HG03565 (cell line): ENCODE data around the gene TTC24.
"Not testable (repeated sequence)": the region's sequence is repeated elsewhere in the genome, so short reads cannot be mapped to it uniquely, and the experiment has no call there.

Source experiments
- ATAC-seq: cut with Tn5 transposase; IDR thresholded peaks from one replicate; pipeline ENCODE4 v1.9.1; 2021; ENCODE audit warnings: mild to moderate bottlenecking, moderate library complexity; ENCODE audit not compliant: unreplicated experiment

Gene TTC24

DNA sequence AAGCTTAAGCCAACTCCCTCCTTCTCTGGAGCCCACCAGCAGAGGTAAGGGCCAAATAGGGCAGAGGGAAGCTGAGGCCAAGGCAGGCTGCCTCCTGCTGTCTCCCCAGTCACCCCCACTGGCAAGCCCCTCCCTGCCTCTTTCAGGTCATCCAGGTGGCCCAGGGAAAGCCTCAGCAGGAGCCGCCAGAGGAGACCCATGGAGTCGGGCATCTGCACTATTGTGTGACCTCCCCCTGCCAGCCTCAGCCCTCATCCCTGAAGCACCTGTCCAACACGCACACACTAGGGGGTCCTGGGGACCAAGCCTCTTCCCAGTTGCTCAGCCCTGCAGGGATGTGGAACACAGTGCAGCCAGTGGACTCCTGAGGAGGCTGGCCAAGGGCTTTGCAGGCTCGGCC, 6.8 kb downstream of the TTC24 start:
- ATAC-seq, result no peak

DNA sequence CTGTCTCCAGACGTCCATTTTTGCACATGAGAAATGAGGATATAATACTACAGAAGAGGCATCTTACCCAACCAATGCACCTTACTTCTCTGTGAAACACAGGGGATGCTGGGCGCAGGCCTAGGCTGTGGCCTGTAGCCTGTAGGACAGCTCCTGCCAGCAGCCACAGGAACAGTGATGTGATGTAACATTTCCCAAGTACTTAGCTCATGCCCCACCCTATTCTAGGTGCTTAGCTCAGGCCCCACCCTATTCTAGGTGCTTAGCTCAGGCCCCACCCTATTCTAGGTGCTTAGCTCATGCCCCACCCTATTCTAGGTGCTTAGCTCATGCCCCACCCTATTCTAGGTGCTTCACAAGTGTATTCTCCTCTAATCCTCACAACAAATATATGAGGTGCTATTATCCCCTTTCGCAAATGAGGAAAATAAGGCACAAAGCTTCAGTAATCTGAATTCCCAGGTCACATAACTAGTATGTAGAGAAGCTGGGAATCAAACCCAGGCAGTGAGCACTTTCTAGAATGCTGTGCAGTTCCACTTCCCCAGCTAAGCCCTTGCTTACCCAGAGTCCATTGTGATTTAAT, 7.5 kb downstream of the TTC24 start:
- no peak for ATAC-seq

DNA sequence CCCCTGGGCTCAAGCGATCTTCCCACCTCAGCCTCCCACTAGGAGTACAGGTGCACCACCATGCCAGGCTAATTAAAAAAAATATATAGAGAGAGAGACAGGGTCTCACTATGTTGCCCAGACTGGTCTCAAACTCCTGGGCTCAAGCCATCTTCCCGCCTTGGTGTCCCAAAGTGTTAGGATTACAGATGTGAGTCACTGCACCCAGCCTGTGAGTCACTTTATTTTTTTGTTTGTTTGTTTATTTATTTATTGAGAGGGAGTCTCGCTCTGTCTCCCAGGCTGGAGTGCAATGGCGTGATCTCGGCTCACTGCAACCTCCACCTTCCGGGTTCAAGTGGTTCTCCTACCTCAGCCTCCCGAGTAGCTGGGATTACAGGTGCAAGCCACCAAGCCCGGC, 8.4 kb downstream of the TTC24 start:
- ATAC-seq, result not testable (repeated sequence)

DNA sequence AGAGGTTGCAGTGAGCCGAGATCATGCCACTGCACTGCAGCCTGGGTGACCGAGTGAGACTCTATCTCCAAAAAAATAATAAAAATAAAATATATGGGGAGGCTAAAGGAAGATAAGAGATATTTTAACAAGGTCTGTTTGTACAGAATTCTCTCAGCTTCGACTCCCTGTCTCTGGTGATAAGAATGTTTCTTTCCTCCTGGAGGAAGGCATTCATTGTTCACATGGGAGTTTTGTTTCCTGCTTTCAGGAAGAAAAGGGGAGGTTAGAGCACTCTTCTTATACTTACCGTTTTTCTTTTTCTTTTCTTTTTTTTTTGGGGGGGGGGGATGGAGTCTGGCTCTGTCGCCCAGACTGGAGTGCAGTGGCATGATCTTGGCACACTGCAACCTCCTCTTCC, 10.0 kb downstream of the TTC24 start:
- ATAC-seq, result no peak

DNA sequence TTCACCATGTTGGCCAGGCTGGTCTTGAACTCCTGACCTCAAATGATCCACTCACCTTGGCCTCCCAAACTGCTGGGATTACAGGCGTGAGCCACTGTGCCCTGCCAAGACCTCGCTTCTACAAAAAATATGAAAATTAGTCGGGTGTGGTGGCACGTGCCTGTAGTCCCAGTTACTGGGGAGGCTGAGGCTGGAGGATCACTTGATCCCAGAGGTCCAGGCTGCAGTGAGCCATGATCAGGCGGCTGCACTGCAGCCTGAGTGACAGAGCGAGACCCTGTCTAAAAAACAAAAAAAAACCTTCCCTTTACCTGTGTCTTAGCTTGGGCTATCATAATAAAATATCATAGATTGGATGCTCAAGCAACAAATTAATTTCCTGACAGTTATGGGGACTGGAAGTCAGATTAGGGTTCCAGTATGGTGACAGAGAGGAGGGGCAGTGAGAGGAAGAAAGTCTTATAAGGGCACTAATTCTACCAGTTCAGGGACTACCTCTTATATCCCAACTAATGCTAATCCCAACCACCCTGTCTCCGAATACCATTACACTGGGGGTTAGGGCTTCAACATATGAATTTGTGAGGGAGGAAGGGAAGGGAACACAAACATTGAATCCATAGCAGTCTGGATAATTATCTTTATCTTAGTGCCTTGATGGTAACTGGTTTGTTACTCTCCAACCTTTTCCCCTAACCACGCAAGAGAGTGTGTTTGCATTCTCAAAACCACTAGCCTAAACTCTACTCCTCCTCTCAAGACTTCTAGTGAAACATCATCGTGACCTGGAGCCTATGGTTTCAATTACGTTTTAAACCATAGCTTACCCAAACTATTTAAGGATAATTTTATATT, 11.0 kb downstream of the TTC24 start:
- ATAC-seq, result no peak

DNA sequence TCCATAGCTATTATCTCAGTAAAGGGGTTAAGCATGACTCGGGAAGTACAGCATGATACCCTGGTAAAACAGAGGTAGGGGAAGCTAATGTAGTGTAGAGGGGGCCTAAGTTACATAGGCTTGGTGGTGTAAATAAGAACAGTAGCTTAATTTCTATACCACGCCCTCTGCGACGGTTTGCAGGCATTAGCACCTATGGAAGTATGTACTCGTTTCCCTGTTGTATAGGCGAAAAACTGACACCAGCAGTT, 11.6 kb downstream of the TTC24 start:
- ATAC-seq, result no peak

DNA sequence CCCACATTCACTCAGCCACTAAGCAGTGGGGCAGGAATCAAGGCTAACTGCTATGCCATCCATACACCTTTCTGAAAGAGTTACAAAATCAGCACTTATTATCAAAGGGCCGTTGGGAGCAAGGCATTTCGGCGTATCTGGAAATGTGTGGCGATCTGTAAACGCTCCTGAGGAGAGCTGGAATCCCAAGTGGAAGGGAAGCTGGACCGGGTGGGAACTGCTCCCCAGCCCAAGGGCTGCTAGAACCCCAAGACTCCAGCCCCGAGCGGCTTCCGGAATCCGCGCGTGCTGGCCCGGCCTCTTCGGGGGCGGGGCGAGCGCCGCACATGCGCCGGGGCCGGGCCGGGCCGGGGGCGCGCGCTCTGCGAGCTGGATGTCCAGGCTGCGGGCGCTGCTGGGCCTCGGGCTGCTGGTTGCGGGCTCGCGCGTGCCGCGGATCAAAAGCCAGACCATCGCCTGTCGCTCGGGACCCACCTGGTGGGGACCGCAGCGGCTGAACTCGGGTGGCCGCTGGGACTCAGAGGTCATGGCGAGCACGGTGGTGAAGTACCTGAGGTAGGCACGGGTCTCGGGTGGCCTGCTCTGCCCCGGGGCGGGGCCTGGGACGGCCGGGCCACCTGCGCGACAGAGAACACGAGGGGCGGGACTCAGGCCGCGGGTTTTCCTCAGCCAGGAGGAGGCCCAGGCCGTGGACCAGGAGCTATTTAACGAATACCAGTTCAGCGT, 12.1 kb downstream of the TTC24 start, which contains the start of gene NAXE:
Gene NAXE, plus strand, starts transcription at position 345 of the 726 bp plus-strand sequence. Its CDS starts 29 bp downstream, at position 374.
- ATAC-seq, result peak; percentile 60

DNA sequence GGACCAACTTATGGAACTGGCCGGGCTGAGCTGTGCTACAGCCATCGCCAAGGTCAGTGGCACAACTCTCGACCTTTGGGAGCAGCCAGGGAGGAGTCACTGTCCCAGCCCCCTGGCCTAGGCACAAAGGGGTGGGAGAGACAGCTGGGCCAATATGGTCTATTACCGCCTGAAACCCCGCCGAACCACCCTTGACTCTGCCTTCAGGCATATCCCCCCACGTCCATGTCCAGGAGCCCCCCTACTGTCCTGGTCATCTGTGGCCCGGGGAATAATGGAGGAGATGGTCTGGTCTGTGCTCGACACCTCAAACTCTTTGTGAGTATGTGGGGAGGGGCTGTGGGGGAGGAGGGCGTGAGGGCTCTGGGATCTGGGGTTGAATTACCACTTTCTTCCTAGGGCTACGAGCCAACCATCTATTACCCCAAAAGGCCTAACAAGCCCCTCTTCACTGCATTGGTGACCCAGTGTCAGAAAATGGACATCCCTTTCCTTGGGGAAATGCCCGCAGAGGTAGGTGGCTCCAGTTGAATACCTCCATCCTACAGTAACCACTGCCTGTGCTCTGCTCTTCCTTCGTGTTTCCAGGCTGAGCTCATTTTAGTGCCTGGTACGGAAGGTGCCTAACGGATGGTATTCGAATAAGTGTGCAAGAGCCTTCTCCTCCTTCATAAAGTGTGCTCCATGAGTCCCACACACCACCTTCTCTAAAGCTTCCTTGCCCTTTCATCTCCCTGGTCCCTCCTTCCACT, 12.8 kb downstream of the TTC24 start:
- no peak for ATAC-seq

DNA sequence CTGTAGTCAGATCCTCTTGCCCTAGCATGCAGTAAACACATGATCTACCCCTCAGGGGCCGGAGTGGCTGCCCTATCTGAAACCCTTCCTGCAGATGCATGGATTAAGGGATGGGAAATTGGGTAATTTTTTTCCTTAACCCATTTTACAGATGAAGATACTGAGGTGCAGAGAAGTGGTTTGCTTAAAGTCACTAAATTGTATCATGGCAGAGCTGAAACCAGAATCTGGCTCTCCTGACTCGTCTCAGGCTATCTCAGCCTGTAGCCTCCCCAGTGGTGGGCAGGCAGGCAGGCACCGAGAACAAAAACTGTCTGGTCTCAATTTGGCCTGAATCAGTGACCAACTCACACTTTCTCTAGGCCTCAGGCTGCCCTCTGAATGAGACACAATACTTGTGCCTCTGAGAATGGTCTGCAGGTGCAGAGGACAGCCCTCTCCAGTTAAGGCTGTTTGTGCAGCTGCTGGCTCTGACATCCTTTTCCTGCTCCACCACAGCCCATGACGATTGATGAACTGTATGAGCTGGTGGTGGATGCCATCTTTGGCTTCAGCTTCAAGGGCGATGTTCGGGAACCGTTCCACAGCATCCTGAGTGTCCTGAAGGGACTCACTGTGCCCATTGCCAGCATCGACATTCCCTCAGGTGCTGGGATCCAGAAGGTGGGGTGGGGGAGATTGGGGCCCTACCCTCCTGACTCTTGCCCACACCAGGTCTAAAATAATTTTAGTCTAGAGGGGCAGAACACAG, 13.6 kb downstream of the TTC24 start:
- ATAC-seq, result no peak

DNA sequence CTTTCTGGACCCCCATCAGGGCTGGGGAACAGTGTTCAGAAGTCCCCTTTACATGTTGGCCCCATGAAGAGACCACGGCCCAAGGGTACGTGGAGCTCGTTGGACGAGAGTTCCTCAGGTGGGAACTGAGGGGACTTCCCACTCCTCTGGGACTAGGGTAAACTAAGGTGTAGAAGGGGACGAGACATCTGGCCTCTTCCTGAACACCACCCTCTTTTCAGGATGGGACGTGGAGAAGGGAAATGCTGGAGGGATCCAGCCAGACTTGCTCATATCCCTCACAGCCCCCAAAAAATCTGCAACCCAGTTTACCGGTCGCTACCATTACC, 14.1 kb downstream of the TTC24 start:
- no peak for ATAC-seq

DNA sequence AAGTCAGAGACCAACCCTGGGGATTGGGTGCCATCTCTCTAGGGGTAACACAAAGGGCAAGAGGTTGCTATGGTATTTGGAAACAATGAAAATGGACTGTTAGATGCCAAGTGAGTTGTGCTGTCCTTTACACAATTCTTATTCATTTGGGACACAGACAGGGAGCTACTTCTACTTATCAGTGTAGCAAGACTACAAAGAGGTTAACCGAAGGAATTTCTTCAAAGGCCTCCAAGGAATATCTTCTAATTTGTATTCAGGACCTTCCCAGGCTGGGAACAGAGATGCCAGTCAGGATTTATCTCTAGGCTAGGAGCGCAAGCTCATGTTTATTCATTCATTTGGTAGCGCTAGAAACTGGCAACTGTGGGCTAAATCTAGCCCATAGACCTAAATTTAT, 14.7 kb downstream of the TTC24 start:
- ATAC-seq, result no peak

DNA sequence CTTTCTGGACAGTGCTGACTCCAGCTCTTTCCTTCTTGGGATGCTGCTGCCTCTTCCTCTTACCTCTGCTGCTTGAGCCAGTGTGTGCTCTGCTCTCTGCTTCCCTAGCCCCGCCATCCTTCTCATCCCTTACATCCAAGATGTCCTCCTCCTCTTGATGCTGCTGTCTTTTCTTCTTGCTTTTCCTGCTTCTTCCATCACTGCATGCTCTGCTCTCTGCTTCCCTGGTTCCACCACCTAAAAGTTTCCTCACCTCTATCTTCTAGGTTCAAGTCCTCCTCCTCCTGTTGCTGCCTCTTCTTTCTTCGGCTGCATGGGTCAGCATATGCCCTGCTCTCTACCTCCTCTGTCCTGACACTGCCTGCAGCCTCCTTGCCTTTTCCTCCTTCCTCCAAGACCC, 15.5 kb downstream of the TTC24 start:
- ATAC-seq, result no peak

DNA sequence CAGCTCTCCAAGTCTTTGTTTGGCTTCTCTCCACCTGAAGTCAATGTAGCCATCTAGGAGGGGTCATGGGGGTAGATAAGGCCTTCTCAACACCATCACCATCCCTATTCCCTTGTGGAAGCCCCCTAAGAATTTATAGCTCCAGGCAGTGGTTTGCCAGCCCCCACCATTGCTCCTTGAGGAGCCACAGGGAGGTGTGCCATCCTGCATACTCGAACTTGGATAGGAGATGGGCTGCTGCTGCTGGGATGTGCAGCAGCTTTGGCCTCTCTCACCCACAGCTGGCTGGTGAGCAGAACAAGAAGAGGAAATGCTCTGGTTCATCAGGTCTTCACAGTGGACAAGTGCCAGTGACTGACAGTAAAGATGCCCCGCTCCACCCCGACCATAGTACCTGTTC, 16.9 kb downstream of the TTC24 start:
- ATAC-seq, result no peak

DNA sequence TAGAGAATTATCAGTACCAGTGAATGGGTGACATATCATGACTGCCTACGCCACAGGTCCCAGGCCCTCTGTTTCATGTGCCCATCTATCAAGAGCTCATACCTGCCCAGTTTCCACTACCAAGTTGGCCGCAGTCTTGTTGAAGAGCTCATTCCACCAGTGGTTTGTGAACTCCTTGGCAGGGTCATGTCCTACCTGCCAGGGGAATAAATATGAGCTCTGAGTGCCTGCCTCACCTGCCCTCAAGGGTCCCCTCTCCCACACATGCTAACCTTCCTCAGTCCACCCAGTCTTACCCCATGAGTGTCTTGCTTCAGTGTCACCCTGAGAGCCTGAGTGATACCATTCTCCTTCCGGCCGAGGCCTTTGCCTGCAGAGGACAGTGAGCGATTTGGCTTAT, 18.6 kb downstream of the TTC24 start:
- no peak for ATAC-seq

DNA sequence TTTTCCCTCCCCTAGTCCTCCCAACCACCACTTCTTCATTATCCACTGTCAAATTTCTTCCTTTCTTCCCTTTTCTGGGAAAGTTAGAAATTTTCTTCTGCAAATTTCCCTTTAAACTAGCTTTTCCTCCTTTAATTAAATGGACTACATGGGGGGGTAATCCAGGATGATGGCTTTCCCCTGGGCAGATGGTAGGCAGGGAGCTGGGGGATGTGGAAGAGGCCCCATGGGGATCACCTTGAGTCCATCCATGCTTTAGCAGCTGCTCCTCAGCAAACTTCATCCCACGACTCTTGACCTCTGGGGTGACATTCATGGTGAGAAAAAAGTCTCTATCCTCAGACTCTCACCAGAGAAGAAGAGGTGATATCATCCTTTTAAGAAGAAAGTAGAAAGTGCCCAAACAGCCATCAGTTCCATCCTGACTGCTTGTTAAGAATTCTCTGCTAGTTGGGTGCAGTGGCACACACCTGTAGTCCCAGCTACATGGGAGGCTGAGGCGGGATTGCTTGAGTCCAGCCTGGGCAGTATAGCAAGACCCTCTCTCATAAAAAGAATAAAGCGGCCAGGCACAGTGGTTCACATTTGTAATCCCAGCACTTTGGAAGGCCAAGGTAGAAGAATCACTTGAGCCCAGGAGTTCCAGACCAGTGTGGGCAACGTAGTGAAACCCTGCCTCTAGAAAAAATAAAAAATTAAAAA, 19.4 kb downstream of the TTC24 start:
- ATAC-seq, result no peak

DNA sequence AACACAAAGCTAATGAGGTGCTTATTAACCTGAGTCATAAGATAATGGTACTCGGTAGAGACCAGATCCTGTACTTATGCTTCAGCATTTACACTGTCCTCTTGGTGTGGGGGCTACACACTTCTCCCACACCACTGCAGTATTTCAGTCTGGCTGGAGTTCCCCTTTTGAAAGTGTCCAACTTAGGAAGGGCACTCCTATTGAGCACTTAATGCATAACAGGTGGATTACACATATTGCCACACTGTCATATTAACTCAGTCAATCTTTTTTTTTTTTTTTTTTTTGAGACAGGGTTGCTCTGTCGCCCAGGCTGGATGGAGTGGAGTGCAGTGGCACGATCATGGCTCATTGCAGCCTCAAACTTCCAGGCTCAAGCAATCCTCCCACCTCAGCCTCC, 20.3 kb downstream of the TTC24 start:
- peak; percentile 39 for ATAC-seq

DNA sequence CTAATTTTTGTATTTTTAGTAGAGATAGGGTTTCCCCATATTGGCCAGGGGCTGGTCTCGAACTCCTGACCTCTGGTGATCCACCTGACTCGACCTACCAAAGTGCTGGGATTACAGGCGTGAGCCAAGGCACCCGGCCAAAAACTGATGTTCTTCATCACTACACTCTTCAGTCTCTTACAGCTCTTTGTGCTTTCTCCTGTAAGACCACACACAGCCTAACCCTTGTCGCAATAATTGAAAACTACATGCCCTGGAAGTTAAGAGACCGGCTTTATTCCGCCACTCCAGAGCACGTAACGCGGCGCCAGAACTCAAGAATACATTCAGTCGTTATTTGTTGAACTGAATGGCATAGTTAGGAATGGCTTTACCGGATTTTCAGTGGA, 21.2 kb downstream of the TTC24 start:
- ATAC-seq, result no peak

DNA sequence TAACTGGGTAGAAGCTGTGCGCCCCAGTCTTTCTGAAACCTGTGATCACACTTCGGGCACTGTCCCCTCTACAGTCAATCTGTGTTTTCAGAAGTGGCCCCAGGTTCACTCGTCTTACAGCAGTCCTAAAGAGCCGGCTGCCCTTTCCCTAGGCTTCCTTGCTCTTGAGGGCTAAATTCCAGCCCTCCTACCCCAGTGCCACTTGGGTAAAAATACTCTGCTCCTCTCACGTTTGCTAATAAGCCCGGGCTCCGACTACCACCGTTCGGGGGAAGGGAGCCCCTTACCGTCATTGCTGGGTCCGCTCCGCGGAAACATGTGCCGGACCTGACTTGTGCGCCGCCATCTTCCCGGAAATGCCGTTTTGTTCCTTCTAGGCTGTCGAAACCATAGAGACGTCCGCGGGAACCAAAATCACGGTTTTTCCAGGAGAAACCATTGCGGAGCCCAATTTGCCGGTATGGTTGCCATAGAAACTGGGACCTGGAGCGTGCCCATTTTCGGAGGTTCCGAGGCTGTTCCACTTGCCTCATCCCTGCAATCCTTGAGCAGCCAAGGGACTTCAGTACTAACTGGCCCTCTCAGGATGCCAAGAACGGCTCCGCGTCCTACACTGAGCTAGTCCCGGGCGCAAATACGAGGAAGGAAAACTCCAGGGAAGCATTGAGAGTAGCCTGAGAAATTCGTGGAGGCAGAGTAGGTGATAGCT, 21.8 kb downstream of the TTC24 start, which contains the start of gene GPATCH4:
Gene GPATCH4, minus strand, starts transcription at position 358 of the 709 bp plus-strand sequence.
- no peak for ATAC-seq

DNA sequence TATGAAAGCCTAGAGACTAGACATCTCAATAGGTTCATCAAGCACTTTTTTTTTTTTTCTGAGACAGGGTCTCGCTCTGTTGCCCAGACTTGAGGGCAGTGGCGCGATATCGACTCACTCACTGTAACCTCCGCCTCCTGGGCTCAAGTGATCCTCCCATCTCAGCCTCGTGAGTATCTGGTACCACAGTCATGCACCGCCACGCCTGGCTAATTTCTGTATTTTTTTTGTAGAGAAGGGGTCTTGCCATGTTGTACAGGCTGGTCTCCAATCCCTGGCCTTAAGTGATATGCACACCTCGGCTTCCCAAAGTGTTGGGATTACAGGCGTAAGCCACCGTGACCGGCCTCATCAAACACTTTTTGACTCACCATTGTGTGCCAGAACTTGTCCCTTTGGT, 22.4 kb downstream of the TTC24 start:
- ATAC-seq, result no peak

DNA sequence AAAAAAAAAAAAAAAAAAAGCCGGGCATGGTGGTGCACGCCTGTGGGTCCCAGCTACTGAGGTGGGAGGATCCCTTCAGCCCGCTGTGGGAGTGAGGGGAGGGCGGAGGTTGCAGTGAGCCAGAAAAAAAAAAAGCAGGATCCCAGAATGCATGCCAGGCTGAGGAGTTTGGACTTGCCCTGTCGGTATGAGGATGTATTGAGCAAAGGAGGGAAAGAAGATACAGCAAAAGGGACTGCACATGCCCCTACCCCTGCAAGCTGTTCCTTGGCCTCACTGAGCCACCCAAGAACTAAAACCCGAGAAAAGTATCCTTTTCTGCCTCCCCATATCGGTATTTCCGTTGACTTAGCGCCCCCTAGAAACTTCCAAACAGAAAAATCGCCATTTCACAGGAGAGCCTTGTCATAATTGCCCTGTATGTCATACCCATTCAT, 23.1 kb downstream of the TTC24 start:
- no peak for ATAC-seq
